Neural crest cell (in vitro differentiated cells): ENCODE measurements around the gene MLLT1. TPM values are rescaled to one million over a fixed set of nuclear protein-coding genes. Genes with fewer than 3 reads are reported as not detected.
"Not testable (repeated sequence)": the region's sequence is repeated elsewhere in the genome, so short reads cannot be mapped to it uniquely, and the experiment has no call there.

ENCODE experiments used
- DNase-seq: peaks from one replicate; pipeline ENCODE4 v3.0.0; 2021; ENCODE audit warnings: low read depth, mixed read lengths, low spot score
- H3K27ac Mint-ChIP-seq: one replicate; pipeline ENCODE4 v1.8.0; 2021; ENCODE audit warnings: mild to moderate bottlenecking, mixed read lengths; ENCODE audit not compliant: unreplicated experiment
- H3K27me3 Mint-ChIP-seq: 2 replicates; pipeline ENCODE4 v1.8.0; 2021; ENCODE audit warnings: low read depth, mild to moderate bottlenecking, mixed read lengths
- H3K36me3 Mint-ChIP-seq: 2 replicates; pipeline ENCODE4 v1.8.0; 2021; ENCODE audit warnings: low read depth, mild to moderate bottlenecking, mixed read lengths
- H3K4me1 Mint-ChIP-seq: 2 replicates; pipeline ENCODE4 v1.8.0; 2021; ENCODE audit warnings: mixed read lengths
- H3K4me3 Mint-ChIP-seq: one replicate; pipeline ENCODE4 v1.8.0; 2021; ENCODE audit warnings: mild to moderate bottlenecking, mixed read lengths
- H3K9me3 Mint-ChIP-seq: 2 replicates; pipeline ENCODE4 v1.8.0; 2021; ENCODE audit warnings: mixed read lengths
- CTCF ChIP-seq: fragments of 200-600 bp; sonication (generic); conservative IDR thresholded peaks from 2 replicates; pipeline ENCODE4 v1.5.0; 2021; ENCODE audit warnings: antibody characterized with exemption, mild to moderate bottlenecking
- total RNA-seq: library from RNA; stranded (reverse); gene quantifications from 2 replicates; pipeline ENCODE4 v1.2.1, GENCODE V29; 2021

The MLLT1 gene
- total RNA-seq, 1 donor from 2014 or later: 86.4 TPM

DNA sequence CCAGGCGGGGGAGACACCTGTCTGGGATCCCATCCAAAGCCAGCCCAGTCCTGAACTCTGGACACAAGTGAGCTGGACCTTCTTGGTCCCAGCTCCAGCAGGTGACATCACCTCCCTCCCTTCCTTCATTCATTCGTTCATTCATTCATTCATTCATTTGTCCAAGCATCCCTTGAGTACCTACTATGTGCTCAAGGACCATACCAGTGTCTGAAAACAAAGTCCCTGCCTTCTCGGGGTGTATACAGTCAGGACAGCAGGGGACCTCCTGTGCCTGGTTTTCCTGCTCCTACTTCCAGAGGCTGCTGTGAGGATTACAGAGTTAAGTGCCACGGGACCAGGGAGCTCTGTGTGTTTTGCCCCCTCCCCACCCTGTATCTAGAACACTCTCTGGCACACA, 39.6 kb upstream of the MLLT1 start:
- DNase-seq: no peak

DNA sequence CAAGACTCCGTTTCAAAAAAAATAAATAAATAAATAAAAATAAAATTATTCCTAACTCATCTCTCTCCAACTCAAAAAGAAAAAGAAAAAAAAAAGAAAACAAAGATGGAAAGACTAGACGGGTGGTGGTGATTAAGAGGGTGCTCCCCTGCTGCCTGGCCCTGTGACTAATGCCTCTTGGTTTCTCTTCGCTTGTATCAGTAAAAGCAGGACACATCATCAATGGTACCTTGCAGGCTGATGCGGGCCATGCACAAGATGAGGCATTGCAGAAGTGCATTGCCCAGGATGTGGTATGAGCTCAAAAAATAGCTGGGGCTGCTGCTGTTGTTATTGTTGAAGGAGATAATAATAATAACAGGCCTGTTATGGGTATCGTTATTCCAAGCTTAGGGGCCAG, 39.0 kb upstream of the MLLT1 start:
- no peaks in the 10 kb centered on the region for H3K36me3 Mint-ChIP-seq
- no peak overlapping the region for H3K4me3 Mint-ChIP-seq
- H3K9me3 Mint-ChIP-seq: peaks cover 3% of the 10 kb centered on the region
- no peak overlapping the region for H3K27ac Mint-ChIP-seq
- TF ChIP-seq CTCF: no peak
- DNase-seq: no peak
- peaks cover 26% of the 10 kb centered on the region for H3K27me3 Mint-ChIP-seq
- H3K4me1 Mint-ChIP-seq: no peaks in the 10 kb centered on the region

More for the DNA sequence above, 39.6 kb upstream of the MLLT1 start:
- no peaks in the 10 kb centered on the region for H3K4me1 Mint-ChIP-seq
- peaks cover 26% of the 10 kb centered on the region for H3K27me3 Mint-ChIP-seq
- H3K4me3 Mint-ChIP-seq: no peak overlapping the region
- H3K36me3 Mint-ChIP-seq: no peaks in the 10 kb centered on the region
- H3K9me3 Mint-ChIP-seq: peaks cover 3% of the 10 kb centered on the region
- TF ChIP-seq CTCF: no peak
- no peak overlapping the region for H3K27ac Mint-ChIP-seq

GRCh38 chr19:6315646-6316045, 35.9 kb upstream of the MLLT1 start:
- H3K4me1 Mint-ChIP-seq, H3K27ac Mint-ChIP-seq, H3K36me3 Mint-ChIP-seq, H3K4me3 Mint-ChIP-seq, H3K9me3 Mint-ChIP-seq, DNase-seq: not testable (repeated sequence)
- peaks cover 27% of the 10 kb centered on the region for H3K27me3 Mint-ChIP-seq

DNA sequence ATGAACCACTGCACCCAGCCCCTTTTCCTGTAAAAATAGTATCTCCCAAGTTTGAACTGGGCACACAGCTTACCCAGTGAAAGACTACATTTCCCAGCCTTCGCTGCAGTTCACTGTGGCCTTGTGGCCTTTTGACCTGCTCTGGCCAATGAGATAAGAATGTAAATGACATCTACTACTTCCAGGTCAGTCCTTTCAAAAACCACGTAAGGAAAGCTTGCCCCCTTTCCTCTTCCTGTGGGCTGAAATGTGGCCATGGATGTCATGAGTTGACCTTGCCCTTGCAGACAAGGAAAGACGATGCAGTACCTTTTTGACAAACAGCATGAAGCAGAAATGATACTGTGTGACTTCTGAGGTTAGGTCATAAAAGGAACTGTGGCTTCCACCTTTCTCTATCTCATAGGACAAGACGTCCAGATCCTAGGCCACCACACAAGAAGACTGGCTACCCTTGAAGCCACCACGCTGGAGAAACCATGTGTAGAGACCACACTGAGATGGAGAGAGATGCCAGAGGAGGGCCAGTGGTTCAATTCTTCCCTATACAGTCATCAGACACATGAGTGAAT, 33.7 kb upstream of the MLLT1 start:
- peaks cover 4% of the 10 kb centered on the region for H3K9me3 Mint-ChIP-seq
- H3K27ac Mint-ChIP-seq: no peak overlapping the region
- H3K4me3 Mint-ChIP-seq: no peak overlapping the region
- no peaks in the 10 kb centered on the region for H3K4me1 Mint-ChIP-seq
- no peaks in the 10 kb centered on the region for H3K36me3 Mint-ChIP-seq
- no peak for DNase-seq
- TF ChIP-seq CTCF: no peak
- H3K27me3 Mint-ChIP-seq: peaks cover 36% of the 10 kb centered on the region

- DNase-seq: no peak
Observed at GRCh38 chr19:6312018-6312417, 32.2 kb upstream of the MLLT1 start.

More at GRCh38 chr19:6312018-6312417, 32.2 kb upstream of the MLLT1 start:
- TF ChIP-seq CTCF: no peak
- Mint-ChIP-seq H3K27ac (no peak overlapping the region), H3K9me3 (peaks cover 4% of the 10 kb centered on the region), H3K4me3 (no peak overlapping the region), H3K27me3 (peaks cover 33% of the 10 kb centered on the region), H3K36me3 (no peaks in the 10 kb centered on the region), H3K4me1 (no peaks in the 10 kb centered on the region)
